ENCODE data around the gene ELMO1.

Gene ELMO1

GRCh38 chr7:37448636-37449361 is at the start of gene ELMO1:
Gene ELMO1, minus strand, starts transcription at chr7:37448864. Its CDS starts 106,174 bp downstream, at chr7:37342690.
- H3K4me3 ChIP-seq (ENCODE audit: low read depth, low read length): peak within 1 kb of the TSS; percentile 51
- in situ Hi-C loops (cut with HindIII; ENCODE audit: low sequenced_read_pairs): no loop called here
- peak; percentile 49 for TF ChIP-seq CTCF (IDR thresholded peaks at IDR 0.05; ENCODE audit: low read depth, low read length, missing control alignments)
- peak; percentile 6 for DNase-seq (ENCODE audit: low read depth)

- DNase-seq (ENCODE audit: low read depth): no peak
- in situ Hi-C loops (cut with HindIII; ENCODE audit: low sequenced_read_pairs): no loop called here
- H3K4me3 ChIP-seq (ENCODE audit: low read depth, low read length): no peak overlapping the region
- TF ChIP-seq CTCF (IDR thresholded peaks at IDR 0.05; ENCODE audit: low read depth, low read length, missing control alignments): no peak
These were observed 48.9 kb upstream of the ELMO1 start for GRCh38 chr7:37497576-37497975.

- TF ChIP-seq CTCF (IDR thresholded peaks at IDR 0.05; ENCODE audit: low read depth, low read length, missing control alignments): peak; percentile 60
- no peak for DNase-seq (ENCODE audit: low read depth)
- in situ Hi-C loops (cut with HindIII; ENCODE audit: low sequenced_read_pairs): no loop called here
- H3K4me3 ChIP-seq (ENCODE audit: low read depth, low read length): no peak overlapping the region
These were observed 47.0 kb upstream of the ELMO1 start for GRCh38 chr7:37495574-37496184.

GRCh38 chr7:37494926-37495325 is 46.3 kb upstream of the ELMO1 start:
- in situ Hi-C loops (cut with HindIII; ENCODE audit: low sequenced_read_pairs): no loop called here
- no peak for TF ChIP-seq CTCF (IDR thresholded peaks at IDR 0.05; ENCODE audit: low read depth, low read length, missing control alignments)
- no peak for DNase-seq (ENCODE audit: low read depth)
- H3K4me3 ChIP-seq (ENCODE audit: low read depth, low read length): no peak overlapping the region

GRCh38 chr7:37493810-37494209 is 45.1 kb upstream of the ELMO1 start:
- in situ Hi-C loops (cut with HindIII; ENCODE audit: low sequenced_read_pairs): no loop called here
- no peak for TF ChIP-seq CTCF (IDR thresholded peaks at IDR 0.05; ENCODE audit: low read depth, low read length, missing control alignments)
- no peak overlapping the region for H3K4me3 ChIP-seq (ENCODE audit: low read depth, low read length)
- DNase-seq (ENCODE audit: low read depth): no peak

- no peak for DNase-seq (ENCODE audit: low read depth)
- in situ Hi-C loops (cut with HindIII; ENCODE audit: low sequenced_read_pairs): no loop called here
- TF ChIP-seq CTCF (IDR thresholded peaks at IDR 0.05; ENCODE audit: low read depth, low read length, missing control alignments): no peak
- no peak overlapping the region for H3K4me3 ChIP-seq (ENCODE audit: low read depth, low read length)
These were observed 44.5 kb upstream of the ELMO1 start for GRCh38 chr7:37493123-37493522.

All from astrocyte of the cerebellum (primary cell).